ENCODE results near the gene ZNF777. TPM values are rescaled to one million over a fixed set of nuclear protein-coding genes. Genes with fewer than 3 reads are reported as not detected.

Gene ZNF777
- total RNA-seq, 2 donors from 2014 or later, result 6.0 to 8.4 TPM

- no peak for DNase-seq (ENCODE audit: low spot score)
- Histone ChIP-seq H3K27ac (no peak overlapping the region), H3K4me3 (peak overlapping the region; percentile 78 to 84), H3K36me3 (peaks cover 10% of the 10 kb centered on the region), H3K4me1 (peaks cover 0 to 16% of the 10 kb centered on the region in 2 donors), H3K27me3 (no peaks in the 10 kb centered on the region), H3K9me3 (no peaks in the 10 kb centered on the region)
- no peak for TF ChIP-seq CTCF (IDR thresholded peaks at IDR 0.05)
Observed at GRCh38 chr7:149459540-149460452, 1.1 kb downstream of the ZNF777 start.

DNA sequence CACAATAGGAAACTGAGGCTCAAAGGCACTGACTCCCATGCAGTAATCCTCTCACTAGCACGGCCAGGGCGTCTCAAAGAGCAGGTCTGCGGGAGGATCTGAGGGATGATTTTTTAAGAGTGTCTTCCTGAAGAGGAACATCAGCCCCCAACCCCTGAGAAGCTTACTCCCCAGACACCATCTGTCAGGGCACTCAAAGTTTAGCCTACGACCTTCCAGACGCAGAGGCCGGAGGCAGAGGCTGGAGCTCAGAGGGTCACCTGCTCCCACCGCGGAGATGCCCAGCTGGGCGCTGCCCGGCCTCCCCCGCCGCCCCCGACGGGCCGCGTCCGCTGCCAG lies 1.7 kb downstream of the ZNF777 start:
- Histone ChIP-seq H3K36me3 (peaks cover 16% of the 10 kb centered on the region), H3K27ac (no peak overlapping the region), H3K4me3 (peak overlapping the region; percentile 48 to 69), H3K4me1 (peaks cover 0 to 16% of the 10 kb centered on the region in 2 donors), H3K27me3 (no peaks in the 10 kb centered on the region), H3K9me3 (no peaks in the 10 kb centered on the region)
- no peak for TF ChIP-seq CTCF (IDR thresholded peaks at IDR 0.05)
- no peak for DNase-seq (ENCODE audit: low spot score)

DNA sequence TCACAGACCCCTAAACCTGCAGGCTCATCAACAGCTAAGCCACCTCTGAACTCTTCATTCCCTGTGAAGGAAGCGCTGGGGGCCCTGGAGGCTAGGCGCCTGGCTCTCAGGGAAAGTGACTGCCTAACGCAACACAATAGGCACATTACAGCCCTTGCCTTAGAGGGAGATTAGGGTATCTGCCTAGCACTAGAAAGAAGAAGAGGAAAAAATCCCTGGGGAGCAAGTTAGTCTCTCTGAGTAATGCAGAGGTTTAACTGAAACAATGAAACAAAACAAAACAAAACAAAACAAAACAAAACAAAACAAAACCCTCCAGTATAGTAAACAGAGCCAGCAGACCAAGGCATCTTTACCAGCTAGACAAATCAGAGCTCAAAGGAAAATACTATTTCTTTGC lies 2.6 kb downstream of the ZNF777 start:
- H3K36me3 ChIP-seq, result peaks cover 23% of the 10 kb centered on the region
- no peak for TF ChIP-seq CTCF (IDR thresholded peaks at IDR 0.05)
- DNase-seq (ENCODE audit: low spot score), result no peak
- H3K4me3 ChIP-seq, result no peak overlapping the region
- H3K4me1 ChIP-seq, result peaks cover 0 to 16% of the 10 kb centered on the region in 2 donors
- no peak overlapping the region for H3K27ac ChIP-seq
- no peaks in the 10 kb centered on the region for H3K9me3 ChIP-seq
- no peaks in the 10 kb centered on the region for H3K27me3 ChIP-seq

DNA sequence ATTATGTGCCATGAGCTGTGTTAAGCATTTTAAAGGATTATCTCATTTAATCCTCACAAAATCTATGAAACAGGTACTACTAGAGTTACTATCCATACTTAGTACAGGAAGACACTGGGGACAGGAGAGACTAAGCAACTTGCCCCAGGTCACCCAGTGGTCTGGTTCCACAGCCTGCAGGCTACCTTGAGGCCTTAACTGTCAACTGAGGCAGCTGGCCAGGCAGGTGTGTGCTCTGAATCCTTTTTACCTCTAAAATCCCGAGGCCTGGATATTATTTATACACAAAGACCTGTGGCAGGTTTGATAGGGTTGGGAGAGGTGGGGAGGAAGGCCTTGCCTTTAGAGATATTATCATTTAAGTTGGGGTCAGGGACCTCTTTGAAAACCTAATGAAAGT lies 3.1 kb downstream of the ZNF777 start:
- peaks cover 23% of the 10 kb centered on the region for H3K36me3 ChIP-seq
- TF ChIP-seq CTCF (IDR thresholded peaks at IDR 0.05), result no peak
- H3K27ac ChIP-seq, result no peak overlapping the region
- no peak overlapping the region for H3K4me3 ChIP-seq
- no peaks in the 10 kb centered on the region for H3K9me3 ChIP-seq
- H3K4me1 ChIP-seq, result peaks cover 0 to 16% of the 10 kb centered on the region in 2 donors
- no peaks in the 10 kb centered on the region for H3K27me3 ChIP-seq
- no peak for DNase-seq (ENCODE audit: low spot score)

DNA sequence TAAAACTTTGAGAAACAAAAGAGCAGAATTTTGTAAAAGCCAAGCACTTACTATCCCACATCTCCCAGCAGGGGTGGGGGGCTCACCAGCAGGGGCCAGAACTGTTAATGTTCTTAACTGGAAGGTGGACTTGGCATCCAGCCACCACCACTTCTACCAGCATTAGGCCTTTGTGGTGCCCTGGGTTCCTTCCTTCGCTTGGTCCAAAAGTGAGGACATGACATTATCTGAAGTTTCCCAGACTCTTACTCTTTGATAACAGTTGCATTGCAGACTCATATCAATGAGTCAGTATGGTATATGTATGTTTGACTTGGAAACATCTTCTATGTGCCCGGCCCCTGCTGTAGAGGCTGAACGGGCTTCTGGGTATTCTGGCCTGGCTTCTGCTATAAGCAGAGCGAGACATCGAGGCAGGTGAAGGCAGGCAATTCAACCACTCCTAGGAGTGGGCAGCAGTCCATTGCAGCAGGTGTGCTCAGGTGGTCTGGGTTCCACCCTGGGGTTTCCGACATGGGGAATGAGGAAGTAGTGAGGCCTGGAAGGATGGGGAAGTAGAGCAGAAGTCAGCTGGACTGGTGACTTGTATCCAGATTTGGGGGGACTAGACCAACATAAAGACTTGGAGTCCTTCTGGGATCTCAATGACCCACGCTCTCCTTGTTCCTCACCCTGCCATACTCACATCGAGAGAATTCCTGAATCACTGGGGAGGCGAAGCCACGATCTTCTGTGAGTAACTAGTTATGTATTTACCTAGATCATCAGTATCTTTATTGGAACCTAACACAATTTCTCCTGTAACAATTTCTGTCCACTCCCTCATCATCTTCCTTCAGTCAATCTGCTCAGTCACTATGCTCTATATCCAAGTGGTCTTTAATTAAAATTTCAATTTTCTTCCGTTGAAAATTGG lies 4.1 kb downstream of the ZNF777 start:
- H3K27ac ChIP-seq, result no peak overlapping the region
- no peak for TF ChIP-seq CTCF (IDR thresholded peaks at IDR 0.05)
- no peak overlapping the region for H3K4me3 ChIP-seq
- H3K36me3 ChIP-seq, result peaks cover 23% of the 10 kb centered on the region
- H3K27me3 ChIP-seq, result no peaks in the 10 kb centered on the region
- peaks cover 0 to 16% of the 10 kb centered on the region in 2 donors for H3K4me1 ChIP-seq
- H3K9me3 ChIP-seq, result no peaks in the 10 kb centered on the region
- no peak for DNase-seq (ENCODE audit: low spot score)

Data from right atrium auricular region (tissue), 2 donors.